Stimulated activated CD4-positive, alpha-beta T cell treated with anti-CD3 and anti-CD28 coated beads, Interleukin-2, amount 100 ng/mL, for 4 hours (primary cell): ENCODE data around the gene DMD.
"Not testable (repeated sequence)": the region's sequence is repeated elsewhere in the genome, so short reads cannot be mapped to it uniquely, and the experiment has no call there.

ENCODE experiments used
- DNase-seq: peaks from one replicate; pipeline ENCODE4 v3.0.0-alpha.2; 2020; ENCODE audit warnings: low read depth

Gene DMD

GRCh38 chrX:32246675-32247074 is 964.7 kb downstream of the DMD start:
- DNase-seq, result not testable (repeated sequence)

GRCh38 chrX:32195611-32196010 is 1015.7 kb downstream of the DMD start:
- DNase-seq, result no peak

- no peak for DNase-seq
Observed at GRCh38 chrX:32191316-32191715, 1020.0 kb downstream of the DMD start.

GRCh38 chrX:32185160-32185559 is 1026.2 kb downstream of the DMD start:
- no peak for DNase-seq

- no peak for DNase-seq
Observed at GRCh38 chrX:32183066-32183465, 1028.3 kb downstream of the DMD start.

GRCh38 chrX:32176510-32176909 is 1034.8 kb downstream of the DMD start:
- no peak for DNase-seq

GRCh38 chrX:32170481-32170880 is 1040.9 kb downstream of the DMD start:
- no peak for DNase-seq

GRCh38 chrX:32155044-32155638 is 1056.2 kb downstream of the DMD start:
- no peak for DNase-seq

- no peak for DNase-seq
Observed at GRCh38 chrX:32153585-32153984, 1057.8 kb downstream of the DMD start.

- DNase-seq, result no peak
Observed at GRCh38 chrX:32150141-32150540, 1061.2 kb downstream of the DMD start.

- DNase-seq, result no peak
Observed at GRCh38 chrX:32141841-32142240, 1069.5 kb downstream of the DMD start.

GRCh38 chrX:32139476-32139875 is 1071.9 kb downstream of the DMD start:
- no peak for DNase-seq

GRCh38 chrX:32137525-32137924 is 1073.8 kb downstream of the DMD start:
- no peak for DNase-seq

GRCh38 chrX:32126997-32127396 is 1084.4 kb downstream of the DMD start:
- no peak for DNase-seq

GRCh38 chrX:32118832-32119231 is 1092.5 kb downstream of the DMD start:
- DNase-seq, result no peak

- DNase-seq, result no peak
Observed at GRCh38 chrX:32116047-32116446, 1095.3 kb downstream of the DMD start.

GRCh38 chrX:32087663-32088062 is 1123.7 kb downstream of the DMD start:
- no peak for DNase-seq

- DNase-seq, result no peak
Observed at GRCh38 chrX:32084757-32085156, 1126.6 kb downstream of the DMD start.

GRCh38 chrX:32048285-32048684 is 1163.1 kb downstream of the DMD start:
- no peak for DNase-seq

- DNase-seq, result no peak
Observed at GRCh38 chrX:32045149-32045548, 1166.2 kb downstream of the DMD start.

- DNase-seq, result no peak
Observed at GRCh38 chrX:32041181-32041580, 1170.2 kb downstream of the DMD start.

GRCh38 chrX:32026772-32027171 is 1184.6 kb downstream of the DMD start:
- no peak for DNase-seq

- no peak for DNase-seq
Observed at GRCh38 chrX:32024072-32024471, 1187.3 kb downstream of the DMD start.

- no peak for DNase-seq
Observed at GRCh38 chrX:32016195-32016594, 1195.2 kb downstream of the DMD start.

- no peak for DNase-seq
Observed at GRCh38 chrX:32010948-32011347, 1200.4 kb downstream of the DMD start.
